Upper lobe of right lung (tissue), 1 donor: ENCODE data around the gene STAB2. TPM values are rescaled to one million over a fixed set of nuclear protein-coding genes. Genes with fewer than 3 reads are reported as not detected.

Source experiments
- ATAC-seq: fragments of 200-7000 bp; cut with Tn5 transposase; one replicate; pipeline ENCODE4 v1.9.1; 2020; ENCODE audit warnings: mild to moderate bottlenecking, moderate library complexity
- DNase-seq: peaks from one replicate; pipeline ENCODE4 v3.0.0-alpha.2; 2020
- H3K27ac ChIP-seq: fragments of 200-600 bp; one replicate; pipeline ENCODE4 v1.8.0; 2022
- H3K27me3 ChIP-seq: fragments of 200-600 bp; one replicate; pipeline ENCODE4 v1.8.0; 2022; ENCODE audit warnings: mild to moderate bottlenecking
- H3K36me3 ChIP-seq: fragments of 200-600 bp; one replicate; pipeline ENCODE4 v1.8.0; 2022
- H3K4me1 ChIP-seq: fragments of 200-600 bp; one replicate; pipeline ENCODE4 v1.8.0; 2022
- H3K4me3 ChIP-seq: fragments of 200-600 bp; one replicate; pipeline ENCODE4 v1.8.0; 2022; ENCODE audit warnings: mild to moderate bottlenecking
- H3K9me3 ChIP-seq: fragments of 200-600 bp; one replicate; pipeline ENCODE4 v1.8.0; 2022
- CTCF ChIP-seq: fragments of 200-600 bp; IDR thresholded peaks from one replicate; pipeline ENCODE4 v1.8.0; 2022; ENCODE audit warnings: antibody characterized with exemption
- intact Hi-C: fragments of 100-400 bp; cut with DNase I; formaldehyde crosslinking; loops from one replicate; pipeline ENCODE4 v1.11.0; 2022
- total RNA-seq: library from RNA; stranded (reverse); fragmentation: NEBNext Ultra II Directional; extraction: Animal tissue kit (Norgen Biotek cat#: 25700); gene quantifications from one replicate; pipeline ENCODE4 v1.2.1, GENCODE V29; 2021
- donor health status: DM: no; HTN: yes; CAD: no; lungs with severe emphysema.

Gene STAB2
- total RNA-seq, 1 donor from 2014 or later, result 2.6 TPM

- TF ChIP-seq CTCF, result no peak
- intact Hi-C loops, result no loop called here
- no peaks in the 10 kb centered on the region for H3K4me1 ChIP-seq
- no peak overlapping the region for H3K27ac ChIP-seq
- H3K9me3 ChIP-seq, result no peaks in the 10 kb centered on the region
- no peak for DNase-seq
- H3K36me3 ChIP-seq, result no peaks in the 10 kb centered on the region
- no peak for ATAC-seq
- H3K27me3 ChIP-seq, result no peaks in the 10 kb centered on the region
- no peak overlapping the region for H3K4me3 ChIP-seq
Measured at GRCh38 chr12:103710544-103710943, 123.5 kb downstream of the STAB2 start.

- intact Hi-C loops, result no loop called here
- H3K36me3 ChIP-seq, result no peaks in the 10 kb centered on the region
- ATAC-seq, result no peak
- no peak overlapping the region for H3K4me3 ChIP-seq
- no peak overlapping the region for H3K27ac ChIP-seq
- TF ChIP-seq CTCF, result no peak
- H3K4me1 ChIP-seq, result no peaks in the 10 kb centered on the region
- H3K9me3 ChIP-seq, result no peaks in the 10 kb centered on the region
- no peaks in the 10 kb centered on the region for H3K27me3 ChIP-seq
- DNase-seq, result no peak
Measured at GRCh38 chr12:103712216-103712615, 125.1 kb downstream of the STAB2 start.

GRCh38 chr12:103715494-103715893 lies 128.4 kb downstream of the STAB2 start:
- H3K27me3 ChIP-seq, result no peaks in the 10 kb centered on the region
- no peaks in the 10 kb centered on the region for H3K36me3 ChIP-seq
- DNase-seq (no peak), ATAC-seq (no peak)
- TF ChIP-seq CTCF, result no peak
- H3K27ac ChIP-seq, result no peak overlapping the region
- no peaks in the 10 kb centered on the region for H3K4me1 ChIP-seq
- intact Hi-C loops, result no loop called here
- H3K4me3 ChIP-seq, result no peak overlapping the region
- no peaks in the 10 kb centered on the region for H3K9me3 ChIP-seq

- H3K27me3 ChIP-seq, result no peaks in the 10 kb centered on the region
- no peaks in the 10 kb centered on the region for H3K4me1 ChIP-seq
- intact Hi-C loops, result no loop called here
- no peaks in the 10 kb centered on the region for H3K36me3 ChIP-seq
- H3K9me3 ChIP-seq, result no peaks in the 10 kb centered on the region
- no peak overlapping the region for H3K4me3 ChIP-seq
- no peak overlapping the region for H3K27ac ChIP-seq
- TF ChIP-seq CTCF, result no peak
- ATAC-seq (no peak), DNase-seq (no peak)
Measured at GRCh38 chr12:103716517-103717196, 129.6 kb downstream of the STAB2 start.

GRCh38 chr12:103725398-103725797 lies 138.3 kb downstream of the STAB2 start:
- Histone ChIP-seq H3K27me3 (no peaks in the 10 kb centered on the region), H3K36me3 (no peaks in the 10 kb centered on the region), H3K27ac (no peak overlapping the region), H3K9me3 (no peaks in the 10 kb centered on the region), H3K4me3 (no peak overlapping the region), H3K4me1 (no peaks in the 10 kb centered on the region)
- no peak for ATAC-seq
- no peak for TF ChIP-seq CTCF
- intact Hi-C loops, result no loop called here
- DNase-seq, result no peak

- no peak for TF ChIP-seq CTCF
- no peak overlapping the region for H3K4me3 ChIP-seq
- no peak for ATAC-seq
Measured at GRCh38 chr12:103727638-103728037, 140.6 kb downstream of the STAB2 start.

More at GRCh38 chr12:103727638-103728037, 140.6 kb downstream of the STAB2 start:
- Histone ChIP-seq H3K9me3 (peaks cover 3% of the 10 kb centered on the region), H3K36me3 (no peaks in the 10 kb centered on the region), H3K4me1 (no peaks in the 10 kb centered on the region), H3K27ac (no peak overlapping the region), H3K27me3 (no peaks in the 10 kb centered on the region)
- intact Hi-C loops, result no loop called here
- DNase-seq, result no peak
